HG03139 (cell line): ENCODE results near the gene GABRD.

Experiments used
- ATAC-seq: cut with Tn5 transposase; IDR thresholded peaks from one replicate; pipeline ENCODE4 v1.9.1; 2021; ENCODE audit not compliant: unreplicated experiment

Gene GABRD

GRCh38 chr1:2073382-2074230 lies 54.5 kb downstream of the GABRD start:
- no peak for ATAC-seq

- ATAC-seq, result no peak
Measured at GRCh38 chr1:2074396-2074795, 55.3 kb downstream of the GABRD start.

GRCh38 chr1:2074944-2075740 lies 56.0 kb downstream of the GABRD start:
- no peak for ATAC-seq

- no peak for ATAC-seq
Measured at GRCh38 chr1:2076826-2077225, 57.7 kb downstream of the GABRD start.

GRCh38 chr1:2078170-2078569 lies 59.0 kb downstream of the GABRD start:
- no peak for ATAC-seq

- no peak for ATAC-seq
Measured at GRCh38 chr1:2079396-2080085, 60.4 kb downstream of the GABRD start.

GRCh38 chr1:2080140-2080539 lies 61.0 kb downstream of the GABRD start:
- ATAC-seq, result no peak
